ENCODE data around the gene CFAP54. TPM values are rescaled to one million over a fixed set of nuclear protein-coding genes. Genes with fewer than 3 reads are reported as not detected.

CFAP54 gene
- total RNA-seq, 1 experiment from 2014 or later = 0.64 TPM

DNA sequence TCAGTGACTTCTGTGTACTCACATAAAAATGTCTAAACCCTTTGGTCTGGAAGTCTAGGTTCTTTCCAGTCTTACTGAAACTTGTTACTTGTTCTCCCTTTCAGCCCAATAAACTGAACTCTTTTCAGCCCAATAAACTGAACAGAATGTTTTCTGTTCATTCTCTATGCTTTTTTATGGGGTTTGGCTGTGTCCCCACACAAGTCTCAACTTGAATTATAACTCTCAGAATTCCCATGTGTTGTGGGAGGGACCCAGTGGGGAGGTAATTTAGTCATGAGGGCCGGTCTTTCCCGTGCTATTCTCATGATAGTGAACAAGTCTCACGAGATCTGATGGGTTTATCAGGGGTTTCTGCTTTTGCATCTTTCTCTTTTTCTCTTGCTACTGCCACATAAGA, 402.7 kb downstream of the CFAP54 start:
- no peak for TF ChIP-seq TCF7L2 (IDR thresholded peaks at IDR 0.05; ENCODE audit: low read depth, low read length)
- no peak for TF ChIP-seq SIN3A (IDR thresholded peaks at IDR 0.05; ENCODE audit: borderline replicate concordance, insufficient read depth, low read depth, low read length)
- H3K27me3 ChIP-seq (ENCODE audit: control insufficient read depth, insufficient read depth, low read length) = 0 out of 2 replicates have a peak, but pooled peaks cover 5% of the 10 kb centered on the region
- ATAC-seq (no peak), DNase-seq (ENCODE audit: low read depth, low spot score) (no peak)
- no TSS peak for BruUV-seq (replicated peaks)
- H3K4me3 ChIP-seq (ENCODE audit: low read depth in 2 of 2, low read length in 2 of 2) = no peak overlapping the region
- intact Hi-C loops (cut with micrococcal nuclease; ENCODE audit: unreplicated experiment) (no loop called here), in situ Hi-C loops (cut with HindIII; ENCODE audit: low pct_unique_long_range_greater_than_20kb, low sequenced_read_pairs) (no loop called here)
- no peak overlapping the region for H3K27ac ChIP-seq (ENCODE audit: low read length)
- no peaks in the 10 kb centered on the region for H3K36me3 ChIP-seq (ENCODE audit: control insufficient read depth, insufficient read depth, low read length)
- ChIA-PET CTCF (no interaction called here), POLR2A (no interaction called here)
- no peaks in the 10 kb centered on the region for H3K9me3 ChIP-seq (ENCODE audit: control insufficient read depth, insufficient read depth, low read depth, low read length)
- H3K4me1 ChIP-seq (ENCODE audit: control insufficient read depth, insufficient read depth, low read length) = no peaks in the 10 kb centered on the region

DNA sequence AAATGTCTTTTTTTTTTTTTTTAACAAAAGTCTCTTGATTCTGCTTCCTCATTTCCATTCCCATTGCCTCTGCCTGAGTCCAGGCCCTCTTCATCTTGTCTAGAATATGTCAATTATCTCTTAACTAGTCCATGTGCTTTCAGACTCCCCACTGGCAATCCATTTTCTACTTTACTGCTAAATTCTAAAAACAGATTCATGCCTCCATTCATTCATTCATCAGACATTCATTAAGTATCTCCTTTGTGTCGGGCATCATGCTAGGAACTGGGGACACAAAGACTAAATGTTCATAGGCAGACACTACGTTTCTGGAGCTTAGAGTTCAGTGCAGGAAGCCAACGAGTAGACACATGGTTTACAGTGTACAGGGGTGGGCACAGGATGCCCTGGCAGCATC, 408.0 kb downstream of the CFAP54 start:
- H3K36me3 ChIP-seq (ENCODE audit: control insufficient read depth, insufficient read depth, low read length) = no peaks in the 10 kb centered on the region
- H3K27me3 ChIP-seq (ENCODE audit: control insufficient read depth, insufficient read depth, low read length) = 0 out of 2 replicates have a peak, but pooled peaks cover 8% of the 10 kb centered on the region
- POLR2A ChIA-PET = no interaction called here
- no peak for TF ChIP-seq POLR2AphosphoS5 (IDR thresholded peaks at IDR 0.05; ENCODE audit: low read depth, low read length)
- TF ChIP-seq SIN3A (IDR thresholded peaks at IDR 0.05; ENCODE audit: borderline replicate concordance, insufficient read depth, low read depth, low read length) = no peak
- TF ChIP-seq, protein P1, sequence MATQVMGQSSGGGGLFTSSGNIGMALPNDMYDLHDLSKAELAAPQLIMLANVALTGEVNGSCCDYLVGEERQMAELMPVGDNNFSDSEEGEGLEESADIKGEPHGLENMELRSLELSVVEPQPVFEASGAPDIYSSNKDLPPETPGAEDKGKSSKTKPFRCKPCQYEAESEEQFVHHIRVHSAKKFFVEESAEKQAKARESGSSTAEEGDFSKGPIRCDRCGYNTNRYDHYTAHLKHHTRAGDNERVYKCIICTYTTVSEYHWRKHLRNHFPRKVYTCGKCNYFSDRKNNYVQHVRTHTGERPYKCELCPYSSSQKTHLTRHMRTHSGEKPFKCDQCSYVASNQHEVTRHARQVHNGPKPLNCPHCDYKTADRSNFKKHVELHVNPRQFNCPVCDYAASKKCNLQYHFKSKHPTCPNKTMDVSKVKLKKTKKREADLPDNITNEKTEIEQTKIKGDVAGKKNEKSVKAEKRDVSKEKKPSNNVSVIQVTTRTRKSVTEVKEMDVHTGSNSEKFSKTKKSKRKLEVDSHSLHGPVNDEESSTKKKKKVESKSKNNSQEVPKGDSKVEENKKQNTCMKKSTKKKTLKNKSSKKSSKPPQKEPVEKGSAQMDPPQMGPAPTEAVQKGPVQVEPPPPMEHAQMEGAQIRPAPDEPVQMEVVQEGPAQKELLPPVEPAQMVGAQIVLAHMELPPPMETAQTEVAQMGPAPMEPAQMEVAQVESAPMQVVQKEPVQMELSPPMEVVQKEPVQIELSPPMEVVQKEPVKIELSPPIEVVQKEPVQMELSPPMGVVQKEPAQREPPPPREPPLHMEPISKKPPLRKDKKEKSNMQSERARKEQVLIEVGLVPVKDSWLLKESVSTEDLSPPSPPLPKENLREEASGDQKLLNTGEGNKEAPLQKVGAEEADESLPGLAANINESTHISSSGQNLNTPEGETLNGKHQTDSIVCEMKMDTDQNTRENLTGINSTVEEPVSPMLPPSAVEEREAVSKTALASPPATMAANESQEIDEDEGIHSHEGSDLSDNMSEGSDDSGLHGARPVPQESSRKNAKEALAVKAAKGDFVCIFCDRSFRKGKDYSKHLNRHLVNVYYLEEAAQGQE (IDR thresholded peaks at IDR 0.05; ENCODE audit: insufficient read depth in 1 of 2, low read depth in 2 of 2, low read length in 1 of 2) = no peak
- no peak for TF ChIP-seq TCF7L2 (IDR thresholded peaks at IDR 0.05; ENCODE audit: low read depth, low read length)
- TF ChIP-seq, protein P2, sequence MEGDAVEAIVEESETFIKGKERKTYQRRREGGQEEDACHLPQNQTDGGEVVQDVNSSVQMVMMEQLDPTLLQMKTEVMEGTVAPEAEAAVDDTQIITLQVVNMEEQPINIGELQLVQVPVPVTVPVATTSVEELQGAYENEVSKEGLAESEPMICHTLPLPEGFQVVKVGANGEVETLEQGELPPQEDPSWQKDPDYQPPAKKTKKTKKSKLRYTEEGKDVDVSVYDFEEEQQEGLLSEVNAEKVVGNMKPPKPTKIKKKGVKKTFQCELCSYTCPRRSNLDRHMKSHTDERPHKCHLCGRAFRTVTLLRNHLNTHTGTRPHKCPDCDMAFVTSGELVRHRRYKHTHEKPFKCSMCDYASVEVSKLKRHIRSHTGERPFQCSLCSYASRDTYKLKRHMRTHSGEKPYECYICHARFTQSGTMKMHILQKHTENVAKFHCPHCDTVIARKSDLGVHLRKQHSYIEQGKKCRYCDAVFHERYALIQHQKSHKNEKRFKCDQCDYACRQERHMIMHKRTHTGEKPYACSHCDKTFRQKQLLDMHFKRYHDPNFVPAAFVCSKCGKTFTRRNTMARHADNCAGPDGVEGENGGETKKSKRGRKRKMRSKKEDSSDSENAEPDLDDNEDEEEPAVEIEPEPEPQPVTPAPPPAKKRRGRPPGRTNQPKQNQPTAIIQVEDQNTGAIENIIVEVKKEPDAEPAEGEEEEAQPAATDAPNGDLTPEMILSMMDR (IDR thresholded peaks at IDR 0.05) = no peak
- H3K27ac ChIP-seq (ENCODE audit: low read length) = no peak overlapping the region
- BruUV-seq (replicated peaks) = no TSS peak
- no peaks in the 10 kb centered on the region for H3K4me1 ChIP-seq (ENCODE audit: control insufficient read depth, insufficient read depth, low read length)
- no peaks in the 10 kb centered on the region for H3K9me3 ChIP-seq (ENCODE audit: control insufficient read depth, insufficient read depth, low read depth, low read length)
- CTCF ChIA-PET = no interaction called here
- ATAC-seq (no peak), DNase-seq (ENCODE audit: low read depth, low spot score) (no peak)
- in situ Hi-C loops (cut with HindIII; ENCODE audit: low pct_unique_long_range_greater_than_20kb, low sequenced_read_pairs) (no loop called here), intact Hi-C loops (cut with micrococcal nuclease; ENCODE audit: unreplicated experiment) (no loop called here)
- no peak overlapping the region for H3K4me3 ChIP-seq (ENCODE audit: low read depth in 2 of 2, low read length in 2 of 2)

DNA sequence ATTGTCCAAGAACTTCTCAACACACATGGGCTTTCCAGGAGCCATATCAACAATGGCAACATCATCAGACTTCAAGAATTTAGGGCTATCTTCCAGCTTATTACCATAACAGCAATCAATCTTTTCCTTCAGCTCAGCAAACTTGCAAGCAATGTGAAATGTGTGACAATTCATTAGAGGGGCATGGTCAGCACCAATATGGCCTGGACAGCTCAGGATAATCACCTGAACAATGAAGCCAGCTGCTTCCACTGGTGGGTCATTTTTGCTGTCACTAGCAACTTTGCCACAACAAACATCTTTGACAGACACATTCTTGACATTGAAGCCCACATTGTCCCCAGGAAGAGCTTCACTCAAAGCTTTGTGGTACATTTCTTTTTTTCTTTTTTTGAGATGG, 411.8 kb downstream of the CFAP54 start:
- ChIA-PET POLR2A (interaction anchor here (0.6 kb wide), 1 partner anchor 331 kb away, joined by 5 read pairs; no protein-coding TSS in a partner anchor), CTCF (no interaction called here)
- ATAC-seq = no peak
- Histone ChIP-seq H3K27ac (ENCODE audit: low read length) (no peak overlapping the region), H3K4me1 (ENCODE audit: control insufficient read depth, insufficient read depth, low read length) (peaks cover 2% of the 10 kb centered on the region), H3K4me3 (ENCODE audit: low read depth in 2 of 2, low read length in 2 of 2) (no peak overlapping the region), H3K36me3 (ENCODE audit: control insufficient read depth, insufficient read depth, low read length) (no peaks in the 10 kb centered on the region), H3K9me3 (ENCODE audit: control insufficient read depth, insufficient read depth, low read depth, low read length) (no peaks in the 10 kb centered on the region), H3K27me3 (ENCODE audit: control insufficient read depth, insufficient read depth, low read length) (0 out of 2 replicates have a peak, but pooled peaks cover 8% of the 10 kb centered on the region)
- in situ Hi-C loops (cut with HindIII; ENCODE audit: low pct_unique_long_range_greater_than_20kb, low sequenced_read_pairs) = no loop called here
- BruUV-seq (replicated peaks) = no TSS peak
- intact Hi-C loops (cut with micrococcal nuclease; ENCODE audit: unreplicated experiment) = loop anchor here (1.0 kb wide), 1 partner anchor 21 kb away; no protein-coding TSS in a partner anchor
- TF ChIP-seq POLR2AphosphoS5 (IDR thresholded peaks at IDR 0.05; ENCODE audit: low read depth, low read length) (no peak), SIN3A (IDR thresholded peaks at IDR 0.05; ENCODE audit: borderline replicate concordance, insufficient read depth, low read depth, low read length) (no peak), TCF7L2 (IDR thresholded peaks at IDR 0.05; ENCODE audit: low read depth, low read length) (no peak)
- TF ChIP-seq, protein P1 (IDR thresholded peaks at IDR 0.05; ENCODE audit: insufficient read depth in 1 of 2, low read depth in 2 of 2, low read length in 1 of 2) = peak; percentile 54 to 64; a peak in 3 of 4 replicates
- no peak for DNase-seq (ENCODE audit: low read depth, low spot score)
